Activated CD8-positive, alpha-beta memory T cell treated with anti-CD3 and anti-CD28 coated beads for 1 hour (primary cell): ENCODE measurements around the gene ALS2.
"Not testable (repeated sequence)": the region's sequence is repeated elsewhere in the genome, so short reads cannot be mapped to it uniquely, and the experiment has no call there.

Experiments
- DNase-seq, 2 donors: peaks; one replicate each; pipeline ENCODE4 v3.0.0-alpha.2; 2020; ENCODE audit warnings: low read depth in 1 of 2; ENCODE audit errors: extremely low read depth in 1 of 2

ALS2 gene

DNA sequence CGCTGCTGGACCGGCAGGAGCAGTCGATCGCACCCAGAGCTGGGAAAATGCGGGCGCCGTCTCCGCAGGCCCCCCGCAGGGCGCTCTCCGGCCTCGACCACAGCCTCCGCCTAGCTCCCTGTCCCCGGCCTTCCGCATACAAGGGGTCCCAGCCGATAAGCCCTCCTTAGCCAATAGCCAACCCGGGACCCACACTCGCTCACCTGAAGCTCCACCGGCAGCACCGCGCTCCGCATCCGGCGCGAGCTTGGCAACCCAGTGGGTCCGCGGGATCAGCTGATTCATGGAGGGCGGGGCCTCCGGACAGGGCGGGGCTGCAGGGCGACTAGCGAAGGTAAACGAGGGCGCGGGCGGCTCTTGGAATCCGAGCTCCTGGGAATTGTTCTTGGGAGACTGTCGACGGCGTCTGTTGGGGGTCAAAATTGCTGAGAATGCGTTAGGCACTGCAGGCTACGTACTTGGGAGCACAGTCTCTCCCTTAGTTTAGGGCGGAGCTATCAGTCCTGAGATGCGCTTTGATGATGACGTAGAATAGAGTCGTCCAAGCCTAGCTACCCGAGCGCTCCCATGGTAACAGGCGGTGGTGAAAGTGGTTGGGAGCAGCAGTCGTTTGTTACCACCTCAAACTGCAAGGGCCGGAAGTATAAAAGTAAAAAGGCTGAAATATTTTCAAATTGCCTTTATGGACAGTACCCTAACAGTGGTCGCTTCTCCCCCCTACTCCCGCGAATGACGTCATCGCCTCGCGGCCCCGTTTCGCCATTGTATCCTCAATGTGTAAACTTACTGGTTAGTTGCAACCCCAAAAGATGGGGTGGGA is at the start of gene ALS2:
Gene ALS2 (minus strand): TSS at position 260 of the 820 bp plus-strand sequence. CDS start 12,048 bp downstream, outside the sequence.
- peak; percentile 86 to 92 for DNase-seq

DNA sequence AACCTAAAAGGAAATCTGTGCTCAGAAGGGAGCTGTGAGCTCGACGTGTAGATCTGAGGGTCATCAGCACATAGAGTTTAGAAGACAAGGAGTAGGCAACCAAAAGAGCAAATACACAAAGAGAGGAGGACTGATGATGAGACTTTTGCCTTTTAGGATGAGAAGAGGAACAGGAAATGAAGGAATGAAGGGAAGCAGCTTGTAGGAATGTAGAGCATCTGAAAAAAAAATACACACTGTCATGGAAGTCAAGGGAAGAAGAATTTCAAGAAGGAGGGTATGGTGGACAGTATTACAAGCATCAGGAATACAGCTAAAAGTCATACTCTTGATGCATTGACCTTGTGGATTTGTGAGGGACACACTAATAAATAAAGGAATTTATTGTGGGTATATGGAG is 47.5 kb upstream of the ALS2 start:
- DNase-seq: no peak

DNA sequence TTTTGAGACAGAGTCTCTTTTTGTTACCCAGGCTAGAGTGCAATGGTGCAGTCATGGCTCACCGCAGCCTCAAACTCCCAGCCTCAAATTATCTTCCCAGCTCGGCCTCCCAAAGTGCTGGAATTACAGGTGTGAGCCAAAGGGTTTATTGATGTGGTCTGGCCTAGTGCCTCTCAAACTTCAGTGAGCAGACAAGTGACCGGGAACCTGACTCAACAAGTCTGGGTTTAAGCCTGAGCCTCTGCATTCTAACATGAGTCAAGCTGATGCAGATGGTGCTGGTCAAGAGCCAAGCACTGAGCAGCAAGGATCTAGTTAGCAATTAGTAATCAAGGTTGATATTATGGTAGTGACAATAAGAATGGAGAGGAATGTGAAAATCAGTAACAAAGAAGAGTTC is 46.9 kb upstream of the ALS2 start:
- DNase-seq: no peak

DNA sequence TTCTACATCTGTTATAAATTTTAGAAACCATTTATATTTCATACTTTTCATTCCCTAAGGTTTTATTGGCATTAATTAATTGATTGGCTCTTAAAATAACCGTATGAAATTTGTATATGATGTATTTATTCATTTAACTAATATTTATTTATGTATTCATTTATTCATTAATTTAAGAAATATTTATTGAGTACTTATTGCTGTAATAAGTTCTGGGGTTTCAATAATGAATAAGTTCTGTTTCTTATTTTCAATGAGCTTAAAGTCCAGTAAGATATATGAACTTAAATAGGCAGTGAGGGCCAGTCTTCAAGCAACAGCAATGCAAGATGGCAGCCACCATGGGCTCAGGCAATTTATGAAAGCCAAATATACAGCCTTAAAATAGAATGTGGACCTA is 43.5 kb upstream of the ALS2 start:
- DNase-seq: no peak

DNA sequence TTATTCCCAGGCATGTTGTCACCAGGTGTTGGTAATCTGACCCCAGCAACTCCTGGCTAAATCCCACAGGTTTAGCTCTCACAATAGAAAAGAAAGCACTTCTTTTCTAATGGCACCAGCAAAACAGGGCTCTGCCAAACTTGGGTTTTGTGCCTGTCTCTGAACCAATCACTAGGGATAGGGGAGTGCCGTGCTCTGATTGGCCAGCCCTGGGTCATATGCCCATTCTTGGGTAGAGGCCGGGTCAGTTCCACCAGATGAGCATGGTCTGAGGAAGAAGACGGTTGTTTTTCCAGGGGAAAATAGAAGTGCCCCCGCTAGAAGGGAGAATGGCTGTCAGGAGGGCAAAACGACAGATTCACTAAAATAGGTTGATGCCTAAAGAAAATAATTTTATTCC is 40.3 kb upstream of the ALS2 start:
- DNase-seq: no peak

DNA sequence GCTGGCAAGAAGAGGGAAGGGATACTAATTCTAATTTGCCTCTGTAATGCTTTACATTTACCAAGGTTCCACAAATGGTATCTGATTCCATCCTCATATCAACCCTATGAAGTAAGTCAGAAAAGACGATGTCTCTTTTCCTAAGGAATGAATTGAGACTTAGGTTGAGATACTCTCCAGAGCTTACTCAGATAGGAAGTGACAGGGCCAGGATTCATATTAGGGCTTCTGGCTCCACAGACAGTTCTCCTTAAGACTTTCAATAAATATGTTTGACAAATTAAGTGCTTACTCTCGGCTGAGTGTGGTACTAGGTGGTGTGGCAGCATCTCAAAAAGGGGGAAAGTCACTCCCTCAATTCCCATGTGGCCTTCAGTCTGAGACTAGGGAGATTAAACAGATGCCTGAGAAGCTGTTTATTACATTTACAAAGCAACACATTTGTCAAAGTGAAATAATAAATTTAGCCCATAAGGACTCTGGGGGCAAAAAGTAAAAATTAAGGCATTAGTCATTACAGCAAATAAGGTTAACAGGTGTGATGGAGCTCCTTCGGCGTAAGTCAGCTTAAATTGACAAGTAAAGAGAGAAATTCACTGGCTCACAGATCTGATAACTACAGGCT is 39.8 kb upstream of the ALS2 start:
- DNase-seq: no peak

DNA sequence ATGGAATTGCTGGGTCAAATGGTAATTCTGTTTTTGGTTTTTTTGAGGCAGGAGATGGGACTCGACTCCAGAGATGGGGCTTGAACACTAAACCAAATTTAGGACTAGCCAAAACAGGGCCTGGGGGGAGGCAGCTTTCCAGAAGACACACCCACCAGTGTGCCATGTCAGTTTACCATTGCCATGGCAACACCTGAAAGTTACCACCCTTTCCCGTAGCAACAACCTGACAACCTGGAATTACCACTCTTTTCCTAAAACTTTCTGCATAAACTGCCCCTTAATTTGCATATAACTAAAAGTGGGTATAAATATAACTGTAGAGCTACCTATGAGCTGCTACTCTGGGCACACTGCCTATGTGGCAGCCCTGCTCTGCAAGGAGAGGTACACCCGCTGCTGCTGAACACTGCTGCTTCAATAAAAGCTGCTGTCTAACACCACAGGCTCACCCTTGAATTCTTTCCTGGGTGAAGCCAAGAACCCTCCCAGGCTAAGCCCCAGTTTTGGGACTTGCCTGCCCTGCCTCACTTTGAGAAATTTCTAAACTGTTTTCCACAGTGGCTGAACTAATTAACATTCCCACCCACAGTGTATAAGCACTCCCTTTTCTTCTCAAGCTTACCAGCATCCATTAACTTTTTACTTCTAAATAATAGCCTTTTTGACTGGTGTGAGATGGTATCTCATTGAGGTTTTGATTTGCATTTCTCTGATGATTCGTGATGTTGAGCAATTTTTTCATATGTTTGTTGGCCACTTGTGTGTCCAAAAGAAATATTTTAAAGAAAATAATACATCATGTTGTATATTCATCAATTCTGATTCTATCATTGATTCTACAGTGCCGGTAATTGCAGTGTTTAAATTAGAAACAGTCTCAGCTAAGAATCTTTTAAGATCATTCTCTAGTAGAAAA is 36.2 kb upstream of the ALS2 start:
- no peak for DNase-seq

DNA sequence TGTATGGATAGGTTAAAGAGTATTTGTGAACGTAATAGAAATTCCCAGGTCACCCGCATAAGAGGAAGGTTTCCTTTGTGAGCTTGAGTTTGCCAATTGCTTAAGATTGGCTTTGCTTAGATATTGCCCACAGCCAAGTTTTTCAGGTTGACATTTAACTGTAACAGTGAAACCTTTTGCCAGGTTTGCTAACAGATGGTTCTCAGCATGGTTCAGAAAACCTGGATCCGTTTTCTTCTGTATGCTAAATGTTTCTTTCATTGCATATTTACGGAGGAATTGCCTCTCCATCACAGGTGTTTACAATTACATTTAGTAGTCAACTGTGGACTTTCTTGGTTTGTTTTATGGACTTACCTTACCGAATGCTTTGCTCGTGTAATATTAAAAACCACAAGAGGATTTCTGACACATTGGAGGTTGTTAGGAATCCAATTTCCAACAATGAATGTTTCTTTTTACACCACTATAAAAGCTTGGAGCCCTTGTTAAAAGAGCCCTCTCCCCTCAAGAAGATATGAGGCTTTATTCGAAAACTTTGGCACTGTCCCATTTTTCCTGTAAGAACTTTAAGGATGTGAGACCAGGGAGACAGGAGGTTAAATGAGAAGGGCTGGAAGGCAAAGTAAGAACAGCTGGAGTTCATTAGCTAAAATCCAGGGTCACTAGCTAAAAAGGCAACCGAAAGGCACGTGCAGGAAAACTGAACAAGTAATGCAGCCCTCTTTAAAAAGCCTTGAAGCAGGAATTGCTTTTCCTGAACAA is 33.4 kb upstream of the ALS2 start:
- DNase-seq: no peak

DNA sequence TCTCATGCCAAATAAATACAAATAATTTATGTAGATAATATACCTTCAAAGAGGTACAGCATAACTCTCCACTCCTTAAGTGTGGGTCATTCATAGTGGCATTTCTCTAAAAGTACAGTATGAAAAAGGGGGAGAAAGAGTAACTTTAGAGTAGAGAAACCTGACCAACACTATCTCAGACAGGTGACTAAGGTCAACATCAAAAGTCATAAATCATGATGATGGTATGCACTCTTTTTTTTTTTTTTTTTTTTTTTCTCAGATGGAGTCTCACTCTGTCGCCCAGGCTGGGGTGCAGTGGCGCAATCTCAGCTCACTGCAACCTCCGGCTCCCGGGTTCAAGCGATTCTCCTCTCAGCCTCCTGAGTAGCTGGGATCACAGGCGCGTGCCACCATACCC is 29.9 kb upstream of the ALS2 start:
- not testable (repeated sequence) for DNase-seq

DNA sequence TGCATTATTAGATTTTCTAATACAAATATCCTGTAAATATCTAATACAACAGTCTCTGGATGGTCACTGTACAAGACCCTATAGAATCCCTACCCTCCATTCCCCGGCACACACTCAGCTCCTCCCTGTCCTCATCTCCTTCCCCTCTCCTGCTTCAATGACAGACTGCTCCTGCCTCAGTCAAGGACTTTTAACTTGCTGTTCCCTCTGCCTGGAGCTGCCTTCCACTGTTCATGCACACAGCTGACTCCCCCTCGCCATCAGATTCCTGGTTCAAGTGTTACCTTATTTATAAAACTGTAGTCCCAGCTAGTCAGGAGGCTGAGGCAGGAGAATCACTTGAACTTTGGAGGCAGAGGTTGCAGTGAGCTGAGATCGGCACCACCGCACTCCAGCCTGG is 28.9 kb upstream of the ALS2 start:
- no peak for DNase-seq

DNA sequence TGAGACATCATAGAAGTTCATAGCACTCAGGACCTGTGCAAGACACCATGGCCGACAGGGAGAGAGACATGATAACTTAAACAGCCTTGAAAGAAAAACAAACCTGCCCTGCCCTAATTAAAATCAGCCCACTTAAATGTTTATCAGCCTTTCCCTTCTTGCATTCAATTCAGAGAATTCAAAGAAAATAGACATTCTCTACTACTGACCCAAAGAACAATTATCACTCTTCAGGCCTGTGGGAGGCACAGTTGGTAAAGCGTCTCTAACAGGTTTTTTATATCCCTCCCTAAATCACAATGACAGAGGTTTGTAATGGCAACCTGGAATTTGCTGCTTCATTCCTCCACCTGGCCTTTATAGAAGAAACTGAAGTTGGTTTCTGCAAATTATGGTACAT is 27.3 kb upstream of the ALS2 start:
- no peak for DNase-seq

DNA sequence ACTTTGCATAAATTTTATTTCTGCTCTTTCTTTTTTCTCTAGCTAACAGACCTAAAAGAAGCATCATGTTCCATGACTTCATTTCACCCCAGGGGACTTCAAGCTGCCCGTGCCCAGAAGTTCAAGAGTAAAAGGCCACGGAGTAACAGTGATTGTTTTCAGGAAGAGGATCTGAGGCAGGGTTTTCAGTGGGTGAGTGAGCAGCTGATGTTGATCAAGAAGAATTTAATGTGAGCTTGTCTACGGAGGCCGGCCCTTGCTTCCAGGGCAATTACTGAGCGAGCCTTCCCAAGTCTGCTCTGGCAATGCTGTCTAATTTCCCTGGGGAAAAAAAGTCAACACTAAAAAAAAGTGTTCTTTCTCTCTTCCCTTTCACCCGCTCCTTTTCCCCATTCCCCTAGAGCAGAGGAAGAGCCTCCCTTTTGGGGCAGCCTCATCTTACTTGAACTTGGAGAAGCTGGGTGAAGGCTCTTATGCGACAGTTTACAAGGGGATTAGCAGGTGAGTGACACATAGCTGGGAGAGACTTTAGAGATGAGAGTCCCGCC is 26.8 kb upstream of the ALS2 start:
- DNase-seq: no peak

DNA sequence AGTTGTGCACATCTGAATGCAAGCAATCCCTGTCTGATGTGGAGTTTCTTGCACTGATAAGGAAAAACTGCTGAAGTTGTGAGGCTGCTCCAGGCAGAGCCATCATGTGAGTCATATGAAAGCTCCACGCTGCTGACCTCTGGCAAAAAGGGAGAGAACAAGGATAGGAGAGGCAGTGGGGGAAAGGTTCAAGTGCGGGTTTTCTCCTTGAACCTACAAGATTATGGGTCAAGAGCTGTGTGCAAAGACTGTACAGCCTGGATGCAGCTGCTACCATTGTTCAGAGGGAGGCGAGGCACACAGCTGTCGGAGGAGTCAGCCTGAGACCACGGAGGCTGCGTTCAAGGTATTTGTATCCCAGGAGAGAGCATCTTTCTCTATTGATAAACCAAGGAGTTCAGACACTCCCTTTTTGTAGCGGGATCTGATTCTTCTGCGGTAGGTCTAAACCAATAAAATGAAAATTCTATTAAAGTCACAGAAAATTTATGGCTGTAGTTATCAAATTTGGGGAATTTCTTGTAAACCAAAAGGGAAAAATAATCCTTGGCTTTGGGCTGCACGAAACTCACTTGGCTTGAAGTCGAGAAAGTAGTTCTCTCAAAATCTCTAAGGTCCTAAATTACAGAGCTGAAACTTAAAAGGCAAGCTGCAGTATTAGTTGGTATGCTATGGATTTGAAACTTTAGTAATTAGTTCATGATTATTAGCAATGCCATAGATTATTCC is 25.9 kb upstream of the ALS2 start, which contains the start of gene CDK15:
Gene CDK15 (plus strand): TSS at position 96 of the 729 bp plus-strand sequence. CDS start 128 bp downstream, at position 224.
- DNase-seq: no peak

DNA sequence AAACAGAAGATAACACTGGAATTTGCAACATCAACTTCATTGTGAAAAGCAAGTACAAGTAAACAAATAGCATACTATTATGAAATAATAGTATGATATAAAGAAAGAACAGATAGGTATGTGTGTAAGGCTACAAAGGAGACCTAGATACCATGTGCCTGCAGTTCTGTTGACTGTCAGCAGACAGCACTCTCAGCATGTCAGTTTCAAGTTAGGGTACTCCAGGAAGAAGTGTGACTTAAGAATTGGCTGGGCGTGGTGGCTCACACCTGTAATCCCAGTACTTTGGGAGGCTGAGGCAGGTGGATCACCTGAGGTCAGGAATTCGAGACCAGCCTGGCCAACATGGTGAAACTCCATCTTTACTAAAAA is 18.2 kb upstream of the ALS2 start:
- not testable (repeated sequence) for DNase-seq

DNA sequence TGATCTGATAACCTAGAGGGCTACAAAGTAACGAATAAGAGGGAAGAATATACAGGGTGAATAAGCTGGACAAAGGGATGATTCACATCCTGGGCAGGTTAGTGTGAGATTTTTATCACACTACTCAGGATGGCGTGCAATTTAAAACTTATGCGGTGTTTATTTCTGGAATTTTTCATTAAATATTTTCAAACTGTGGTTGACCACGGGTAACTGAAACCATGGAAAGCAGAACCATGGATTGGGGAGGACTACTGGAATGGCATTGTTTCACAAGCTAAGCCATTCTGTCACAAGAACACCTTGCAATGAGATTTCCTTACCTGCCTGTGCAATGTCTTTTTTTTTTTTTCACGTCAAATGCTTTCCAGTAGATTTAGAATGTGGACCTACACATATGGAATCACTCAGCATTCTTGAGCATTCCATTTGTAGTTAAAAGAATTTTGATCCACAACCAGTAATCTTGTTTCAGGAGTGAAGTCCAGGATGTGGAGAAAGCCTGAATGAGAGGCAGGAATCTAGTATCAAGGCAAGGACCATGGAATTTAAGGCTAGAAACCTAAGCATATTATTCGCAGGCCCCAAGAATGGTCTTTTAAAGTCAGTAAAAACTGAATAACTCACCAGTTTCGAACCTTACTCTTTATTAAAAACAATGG is 17.6 kb upstream of the ALS2 start:
- DNase-seq: no peak

DNA sequence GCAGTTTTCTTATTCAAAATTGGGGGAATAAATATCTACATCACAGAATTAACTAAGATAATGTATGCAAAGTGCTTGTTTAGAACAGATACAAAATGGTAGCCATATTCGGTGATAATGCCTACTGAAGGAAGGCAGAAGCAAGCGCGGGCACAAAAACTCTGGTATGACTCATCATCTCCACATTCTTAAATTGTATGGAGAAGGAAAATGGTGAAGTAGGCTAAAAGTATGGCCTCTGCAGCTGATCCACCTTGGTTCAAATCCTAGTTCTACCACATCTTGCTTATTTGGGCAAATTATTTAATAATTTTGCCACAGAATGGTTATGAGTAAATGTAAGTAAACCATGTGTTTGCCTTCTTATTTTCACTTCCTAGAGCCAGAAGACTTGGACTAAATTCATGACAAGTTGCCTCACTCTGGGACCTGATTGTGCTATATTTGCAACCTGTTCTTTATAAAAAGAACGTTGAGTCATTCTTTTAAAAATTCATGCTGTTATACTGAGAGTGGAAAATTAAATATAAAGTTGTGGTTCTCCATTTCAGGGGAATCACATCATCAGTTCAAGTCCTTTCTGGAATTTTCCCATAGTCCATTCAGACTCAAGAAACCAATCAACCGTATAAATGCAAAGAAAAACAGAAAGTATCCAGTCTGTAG is 16.6 kb upstream of the ALS2 start:
- no peak for DNase-seq

DNA sequence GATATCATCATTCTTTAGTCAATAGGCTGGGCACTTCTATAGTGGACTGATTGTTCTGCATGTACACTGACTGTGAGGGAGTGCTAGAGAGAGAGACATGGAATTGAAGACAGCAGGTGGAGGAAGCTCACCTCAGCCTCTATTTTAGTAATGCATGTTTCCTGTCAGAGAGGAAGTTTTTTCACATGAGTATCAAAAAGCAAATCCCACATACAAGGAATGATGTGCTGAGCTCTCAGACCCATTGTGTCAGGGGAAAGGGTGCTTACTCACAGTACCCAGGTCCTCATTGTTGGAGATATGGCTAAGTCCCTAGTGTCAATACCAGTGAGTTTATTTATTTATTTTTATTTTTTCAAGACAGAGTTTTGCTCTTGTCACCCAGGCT is 15.7 kb upstream of the ALS2 start:
- DNase-seq: no peak

DNA sequence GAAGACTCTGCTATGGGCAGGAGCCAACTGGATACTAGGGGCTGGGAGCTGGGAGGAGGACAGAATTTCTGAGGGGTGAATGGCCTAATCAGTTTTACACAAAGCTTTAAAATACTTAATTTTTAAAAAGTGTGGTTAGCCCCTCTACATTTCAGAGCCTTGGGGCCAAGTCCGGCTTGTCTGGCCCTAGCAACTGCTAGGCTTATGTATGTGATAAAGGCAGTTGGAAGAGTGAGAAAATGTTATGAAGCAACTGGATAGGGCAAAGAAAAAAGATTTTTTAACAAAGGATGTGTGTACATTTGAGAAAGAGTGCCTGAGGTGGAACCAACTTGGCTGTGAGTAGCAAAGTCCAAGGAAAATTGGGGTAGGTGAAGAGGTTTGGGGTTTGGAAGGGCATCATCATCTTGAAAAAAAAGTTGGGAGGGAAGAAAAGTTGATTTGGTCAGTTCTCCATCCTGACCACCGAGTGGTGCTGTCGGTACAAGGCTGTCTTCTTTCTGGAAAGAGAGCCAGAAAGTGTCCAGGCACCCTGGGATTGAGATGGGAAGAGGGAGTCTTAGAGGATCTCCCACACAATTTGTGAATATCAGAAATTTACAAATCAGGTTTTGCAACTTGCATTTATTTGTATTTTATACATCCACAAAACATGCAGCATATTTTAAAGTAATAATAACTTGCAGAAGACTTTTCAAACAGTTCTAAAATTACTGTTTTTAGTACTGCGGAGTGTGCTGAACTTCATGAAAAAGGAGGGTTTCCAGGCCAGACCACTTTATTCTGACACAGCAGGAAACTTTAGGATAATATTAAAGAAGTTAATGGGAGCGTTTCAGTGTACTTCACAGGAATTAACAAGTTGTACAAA is 15.1 kb upstream of the ALS2 start:
- no peak for DNase-seq
